A549 (cell line): ENCODE results near the gene DHX34. TPM values are rescaled to one million over a fixed set of nuclear protein-coding genes. Genes with fewer than 3 reads are reported as not detected.

Source experiments
- ATAC-seq, 2 experiments: fragments of 200-7000 bp in 1 of 2; fragments of >200 bp in 1 of 2; cut with Nextera tagmentation in 1 of 2; cut with Tn5 transposase in 1 of 2; 3 replicates each; pipeline versions ENCODE4 v1.8.0 to v1.9.1; 2018 to 2020; ENCODE audit warnings: mild to moderate bottlenecking in 1 of 2, moderate library complexity in 1 of 2
- CTCF ChIA-PET: fragments of 300-600 bp; sonication (Branson Sonifier 250); formaldehyde crosslinking; extraction: SDS; loops from one replicate; lab custom pipeline; 2021; ENCODE audit warnings: antibody characterized with exemption, inconsistent platforms; lab: Yijun Ruan, JAX
- POLR2A ChIA-PET: fragments of 350-600 bp; formaldehyde crosslinking; extraction: SDS; loops from one replicate; lab custom pipeline; 2021; ENCODE audit warnings: antibody characterized with exemption, inconsistent platforms; lab: Yijun Ruan, JAX
- DNase-seq, 2 experiments: peaks; one replicate each; pipeline versions ENCODE4 v3.0.0 to v3.0.0-alpha.2; 2011 to 2016; ENCODE audit warnings: low read depth in 1 of 2, low spot score in 1 of 2
- FAIRE-seq: peaks from 2 replicates; lab custom pipeline; 2011; peaks lifted over from hg19 to GRCh38; lab: Jason Lieb, UNC
- H3K27ac ChIP-seq, 2 experiments: fragments of >200 bp; sonication (Bioruptor Twin); formaldehyde crosslinking; 3 replicates each; pipeline ENCODE4 v1.5.1; 2016 to 2017
- H3K4me1 ChIP-seq: fragments of >200 bp; sonication (Bioruptor Twin); formaldehyde crosslinking; 3 replicates; pipeline ENCODE4 v1.6.1; 2016
- H3K4me2 ChIP-seq: fragments of >200 bp; sonication (Bioruptor Twin); formaldehyde crosslinking; 3 replicates; pipeline ENCODE4 v1.6.1; 2016
- H3K4me3 ChIP-seq: fragments of >200 bp; sonication (Bioruptor Twin); formaldehyde crosslinking; 3 replicates; pipeline ENCODE4 v1.5.1; 2016
- H3K9me3 ChIP-seq: fragments of >200 bp; sonication (Bioruptor Twin); formaldehyde crosslinking; 3 replicates; pipeline ENCODE4 v1.6.1; 2016
- BHLHE40 ChIP-seq: IDR thresholded peaks from 2 replicates; pipeline ENCODE4 v1.6.1; 2012; ENCODE audit warnings: low read depth, low read length, inconsistent platforms
- CHD2 ChIP-seq: fragments of 150-350 bp; IDR thresholded peaks from 2 replicates; pipeline ENCODE4 v1.6.1; 2014; ENCODE audit warnings: low read length; ENCODE audit not compliant: partially characterized antibody
- EHMT2 ChIP-seq: fragments of 200-600 bp; sonication (generic); IDR thresholded peaks from 2 replicates; pipeline ENCODE4 v1.6.1; 2016; ENCODE audit warnings: antibody characterized with exemption, low read depth, mild to moderate bottlenecking, moderate library complexity
- EP300 ChIP-seq, 2 experiments: fragments of >200 bp; sonication (Bioruptor Twin); formaldehyde crosslinking; IDR thresholded peaks; 2 replicates in 1 of 2; 3 replicates in 1 of 2; pipeline ENCODE4 v1.6.1; 2016 to 2017
- HOXA7 ChIP-seq: fragments of 250-450 bp; sonication (Bioruptor Pico); IDR thresholded peaks from 2 replicates; pipeline ENCODE4 v1.5.0; 2020; ENCODE audit warnings: mild to moderate bottlenecking, moderate library complexity
- MYC ChIP-seq: IDR thresholded peaks from 2 replicates; pipeline ENCODE4 v1.6.1; 2012; ENCODE audit warnings: mild to moderate bottlenecking, inconsistent platforms, low read length, improper control_type of control experiment, borderline replicate concordance
- NPAS2 ChIP-seq: fragments of 250-450 bp; sonication (Bioruptor Pico); IDR thresholded peaks from 2 replicates; pipeline ENCODE4 v1.8.0; 2022; ENCODE audit warnings: mild to moderate bottlenecking, moderate library complexity, borderline replicate concordance
- PHF8 ChIP-seq: fragments of 200-600 bp; sonication (generic); IDR thresholded peaks from 2 replicates; pipeline ENCODE4 v1.6.1; 2016; ENCODE audit warnings: low read depth, mild to moderate bottlenecking, antibody characterized with exemption, moderate library complexity, borderline replicate concordance
- POLR2A ChIP-seq: IDR thresholded peaks from 2 replicates; pipeline ENCODE4 v1.6.1; 2012; ENCODE audit warnings: mild to moderate bottlenecking, low read length
- RAD21 ChIP-seq, 2 experiments: fragments of >200 bp in 1 of 2; sonication (Bioruptor Twin) in 1 of 2; formaldehyde crosslinking in 1 of 2; IDR thresholded peaks in 1 of 2; conservative IDR thresholded peaks in 1 of 2; 2 replicates in 1 of 2; 3 replicates in 1 of 2; pipeline ENCODE4 v1.6.1; 2012 to 2018; ENCODE audit warnings: inconsistent platforms in 1 of 2
- RFX5 ChIP-seq: fragments of 450-650 bp; IDR thresholded peaks from 2 replicates; pipeline ENCODE4 v1.7.1; 2014; ENCODE audit warnings: antibody characterized with exemption, mild to moderate bottlenecking, moderate library complexity
- RNF2 ChIP-seq: fragments of 200-600 bp; sonication (generic); IDR thresholded peaks from 2 replicates; pipeline ENCODE4 v1.6.1; 2016; ENCODE audit warnings: low read depth, mild to moderate bottlenecking, antibody characterized with exemption, moderate library complexity, borderline replicate concordance
- TFCP2L1 ChIP-seq: fragments of 250-450 bp; sonication (Bioruptor Pico); IDR thresholded peaks from 2 replicates; pipeline ENCODE4 v1.5.0; 2021; ENCODE audit warnings: mild to moderate bottlenecking
- TP53 ChIP-seq: fragments of 250-450 bp; sonication (Bioruptor Pico); IDR thresholded peaks from 2 replicates; pipeline ENCODE4 v1.5.0; 2021; ENCODE audit warnings: mild to moderate bottlenecking, moderate library complexity
- ZC3H11A ChIP-seq: fragments of 450-650 bp; IDR thresholded peaks from 2 replicates; pipeline ENCODE4 v1.6.1; 2014; ENCODE audit warnings: antibody characterized with exemption, mild to moderate bottlenecking
- ZNF302 ChIP-seq: fragments of 250-450 bp; sonication (Bioruptor Pico); IDR thresholded peaks from 2 replicates; pipeline ENCODE4 v1.9.0; 2021; ENCODE audit warnings: inconsistent platforms, mild to moderate bottlenecking, moderate library complexity
- WGBS: methylation state at CpG from one replicate; pipeline ENCODE4 v1.1.6; 2017; ENCODE audit errors: missing lambda C conversion rate; 5-methylcytosine and 5-hydroxymethylcytosine counted together
- polyA plus RNA-seq, 4 experiments: library from polyadenylated mRNA; depleted of rRNA in 3 of 4; stranded (reverse); fragments of >200 nt; fragmentation: RNase III in 1 of 4; extraction: RNeasy Plus Mini Kit Qiagen cat#74134 plus additional on column Dnase treatment in 1 of 4; gene quantifications; 2 replicates in 3 of 4; 3 replicates in 1 of 4; pipeline ENCODE4 v1.2.3, GENCODE V29; 2011 to 2017
- TF ChIP-seq, protein P1 (sequence below): fragments of 200-600 bp; sonication (generic); IDR thresholded peaks from 2 replicates; pipeline ENCODE4 v1.6.1; 2016; ENCODE audit warnings: antibody characterized with exemption, mild to moderate bottlenecking, moderate library complexity
- TF ChIP-seq, protein P2 (sequence below): fragments of 250-450 bp; sonication (Bioruptor Pico); IDR thresholded peaks from 2 replicates; pipeline ENCODE4 v1.5.0; 2020; ENCODE audit warnings: low read depth, mild to moderate bottlenecking, moderate library complexity
- TF ChIP-seq, protein P3 (sequence below): fragments of 250-450 bp; sonication (Bioruptor Pico); IDR thresholded peaks from 2 replicates; pipeline ENCODE4 v1.5.0; 2021; ENCODE audit warnings: mild to moderate bottlenecking, moderate library complexity, borderline replicate concordance

DHX34 gene
- polyA plus RNA-seq, 2 of the 4 experiments (the other 2 are of a cell fraction): 12.4 to 24.5 TPM

DNA sequence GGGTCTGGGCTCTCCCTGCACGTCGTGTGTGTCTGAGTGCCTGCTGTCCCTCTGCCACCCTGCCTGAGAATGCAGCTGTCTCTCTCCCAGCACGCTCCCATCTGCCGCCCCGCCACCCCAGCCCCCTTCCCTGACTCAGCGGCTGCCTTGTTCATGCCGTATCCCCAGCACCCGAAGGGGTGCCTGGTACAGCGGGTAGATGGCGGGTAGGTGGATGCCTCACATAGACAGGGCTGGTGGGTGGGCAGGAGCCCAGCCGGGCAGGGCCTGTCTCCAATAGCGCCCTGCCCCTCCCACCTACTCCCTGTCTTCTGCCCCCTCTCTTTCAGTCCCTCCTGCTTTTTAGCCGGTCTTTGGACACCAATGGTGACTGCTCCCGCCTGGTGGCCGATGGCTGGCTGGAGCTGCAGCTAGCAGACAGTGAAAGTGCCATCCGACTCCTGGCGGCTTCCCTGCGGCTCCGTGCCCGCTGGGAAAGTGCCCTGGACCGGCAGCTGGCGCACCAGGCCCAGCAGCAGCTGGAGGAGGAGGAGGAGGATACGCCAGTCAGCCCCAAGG, 30.3 kb downstream of the DHX34 start:
- ChIA-PET POLR2A (no interaction called here), CTCF (interaction anchor here (0.6 to 11.0 kb wide), 7 partner anchors 10 to 456 kb away, joined by 3 to 138 read pairs (median 5); no protein-coding TSS in a partner anchor)
- H3K4me1 ChIP-seq: 0 out of 3 replicates have a peak, but pooled peaks cover 6% of the 10 kb centered on the region
- TF ChIP-seq BHLHE40 (no peak), MYC (no peak), PHF8 (no peak), EP300 (IDR thresholded peaks at IDR 0.05) (no peak), ZC3H11A (no peak)
- TF ChIP-seq, protein P1, sequence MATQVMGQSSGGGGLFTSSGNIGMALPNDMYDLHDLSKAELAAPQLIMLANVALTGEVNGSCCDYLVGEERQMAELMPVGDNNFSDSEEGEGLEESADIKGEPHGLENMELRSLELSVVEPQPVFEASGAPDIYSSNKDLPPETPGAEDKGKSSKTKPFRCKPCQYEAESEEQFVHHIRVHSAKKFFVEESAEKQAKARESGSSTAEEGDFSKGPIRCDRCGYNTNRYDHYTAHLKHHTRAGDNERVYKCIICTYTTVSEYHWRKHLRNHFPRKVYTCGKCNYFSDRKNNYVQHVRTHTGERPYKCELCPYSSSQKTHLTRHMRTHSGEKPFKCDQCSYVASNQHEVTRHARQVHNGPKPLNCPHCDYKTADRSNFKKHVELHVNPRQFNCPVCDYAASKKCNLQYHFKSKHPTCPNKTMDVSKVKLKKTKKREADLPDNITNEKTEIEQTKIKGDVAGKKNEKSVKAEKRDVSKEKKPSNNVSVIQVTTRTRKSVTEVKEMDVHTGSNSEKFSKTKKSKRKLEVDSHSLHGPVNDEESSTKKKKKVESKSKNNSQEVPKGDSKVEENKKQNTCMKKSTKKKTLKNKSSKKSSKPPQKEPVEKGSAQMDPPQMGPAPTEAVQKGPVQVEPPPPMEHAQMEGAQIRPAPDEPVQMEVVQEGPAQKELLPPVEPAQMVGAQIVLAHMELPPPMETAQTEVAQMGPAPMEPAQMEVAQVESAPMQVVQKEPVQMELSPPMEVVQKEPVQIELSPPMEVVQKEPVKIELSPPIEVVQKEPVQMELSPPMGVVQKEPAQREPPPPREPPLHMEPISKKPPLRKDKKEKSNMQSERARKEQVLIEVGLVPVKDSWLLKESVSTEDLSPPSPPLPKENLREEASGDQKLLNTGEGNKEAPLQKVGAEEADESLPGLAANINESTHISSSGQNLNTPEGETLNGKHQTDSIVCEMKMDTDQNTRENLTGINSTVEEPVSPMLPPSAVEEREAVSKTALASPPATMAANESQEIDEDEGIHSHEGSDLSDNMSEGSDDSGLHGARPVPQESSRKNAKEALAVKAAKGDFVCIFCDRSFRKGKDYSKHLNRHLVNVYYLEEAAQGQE: no peak
- TF ChIP-seq, protein P2, sequence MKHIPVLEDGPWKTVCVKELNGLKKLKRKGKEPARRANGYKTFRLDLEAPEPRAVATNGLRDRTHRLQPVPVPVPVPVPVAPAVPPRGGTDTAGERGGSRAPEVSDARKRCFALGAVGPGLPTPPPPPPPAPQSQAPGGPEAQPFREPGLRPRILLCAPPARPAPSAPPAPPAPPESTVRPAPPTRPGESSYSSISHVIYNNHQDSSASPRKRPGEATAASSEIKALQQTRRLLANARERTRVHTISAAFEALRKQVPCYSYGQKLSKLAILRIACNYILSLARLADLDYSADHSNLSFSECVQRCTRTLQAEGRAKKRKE (CRISPR knock-in tag): no peak
- DNase-seq (no peak), FAIRE-seq (no peak), ATAC-seq (no peak)
- no peaks in the 10 kb centered on the region for H3K9me3 ChIP-seq
- 91% methylated on average over 22 of the region's 23 CpGs for WGBS
- H3K4me3 ChIP-seq: no peak overlapping the region
- no peak overlapping the region for H3K4me2 ChIP-seq
- no peak overlapping the region for H3K27ac ChIP-seq

DNA sequence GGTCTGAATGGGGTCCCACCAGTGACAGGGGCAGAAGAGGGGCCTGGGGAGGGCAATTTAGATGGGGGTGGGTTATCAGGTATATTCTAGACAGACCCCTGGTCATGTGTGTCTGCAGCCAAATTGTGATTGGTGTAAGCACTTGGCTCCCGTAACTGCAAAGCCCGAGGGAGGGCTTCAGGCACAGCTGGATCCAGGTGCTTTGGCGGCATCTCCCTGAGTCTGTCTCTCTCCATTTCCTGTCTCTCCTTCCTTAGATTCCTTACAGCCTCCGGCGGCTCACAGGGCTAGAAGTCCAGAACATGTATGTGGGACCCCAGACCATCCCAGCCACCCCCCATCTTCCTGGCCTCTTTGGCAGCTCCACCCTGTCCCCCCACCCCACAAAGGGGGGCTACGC, 31.4 kb downstream of the DHX34 start:
- FAIRE-seq: no peak
- ChIA-PET POLR2A (no interaction called here), CTCF (interaction anchor here (0.6 to 11.0 kb wide), 8 partner anchors 10 to 252 kb away, joined by 3 to 138 read pairs (median 4); partner anchors contain the start of gene DHX34)
- Histone ChIP-seq H3K4me2 (no peak overlapping the region), H3K27ac (no peak overlapping the region), H3K9me3 (no peaks in the 10 kb centered on the region)
- WGBS: 94% methylated on average over 6 of the region's 6 CpGs
- DNase-seq: no peak
- ATAC-seq: no peak
- TF ChIP-seq TFCP2L1 (CRISPR knock-in tag): no peak
- TF ChIP-seq RFX5: no peak
- TF ChIP-seq, all 56 proteins: peak for 0
- H3K4me3 ChIP-seq: no peak overlapping the region
- 0 out of 3 replicates have a peak, but pooled peaks cover 6% of the 10 kb centered on the region for H3K4me1 ChIP-seq

DNA sequence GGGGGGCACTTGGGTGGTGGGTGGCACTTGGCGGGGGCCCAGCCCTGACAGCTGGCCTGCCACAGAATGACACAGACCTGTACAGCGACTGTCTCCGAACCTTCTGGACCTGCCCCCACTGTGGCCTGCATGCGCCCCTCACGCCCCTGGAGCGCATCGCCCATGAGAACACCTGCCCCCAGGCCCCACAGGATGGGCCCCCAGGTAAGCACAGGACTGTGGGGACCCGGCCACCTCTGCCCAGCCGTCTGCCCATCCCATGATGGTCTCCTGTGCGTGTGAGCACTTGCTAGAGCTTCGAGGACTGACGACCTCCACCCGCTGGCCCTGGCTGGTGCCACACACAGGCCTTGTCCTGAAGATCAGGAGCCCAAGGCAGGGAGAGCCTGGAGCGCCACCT, 32.0 kb downstream of the DHX34 start:
- FAIRE-seq: no peak
- DNase-seq: no peak
- TF ChIP-seq POLR2A (no peak), CHD2 (no peak), RNF2 (no peak), NPAS2 (no peak), RAD21 (conservative IDR thresholded peaks at IDR 0.05 in 1 of 2, IDR thresholded peaks at IDR 0.05 in 1 of 2) (no peak), HOXA7 (CRISPR knock-in tag) (no peak), TP53 (CRISPR knock-in tag) (no peak), EHMT2 (no peak), ZNF302 (no peak)
- TF ChIP-seq, protein P3, sequence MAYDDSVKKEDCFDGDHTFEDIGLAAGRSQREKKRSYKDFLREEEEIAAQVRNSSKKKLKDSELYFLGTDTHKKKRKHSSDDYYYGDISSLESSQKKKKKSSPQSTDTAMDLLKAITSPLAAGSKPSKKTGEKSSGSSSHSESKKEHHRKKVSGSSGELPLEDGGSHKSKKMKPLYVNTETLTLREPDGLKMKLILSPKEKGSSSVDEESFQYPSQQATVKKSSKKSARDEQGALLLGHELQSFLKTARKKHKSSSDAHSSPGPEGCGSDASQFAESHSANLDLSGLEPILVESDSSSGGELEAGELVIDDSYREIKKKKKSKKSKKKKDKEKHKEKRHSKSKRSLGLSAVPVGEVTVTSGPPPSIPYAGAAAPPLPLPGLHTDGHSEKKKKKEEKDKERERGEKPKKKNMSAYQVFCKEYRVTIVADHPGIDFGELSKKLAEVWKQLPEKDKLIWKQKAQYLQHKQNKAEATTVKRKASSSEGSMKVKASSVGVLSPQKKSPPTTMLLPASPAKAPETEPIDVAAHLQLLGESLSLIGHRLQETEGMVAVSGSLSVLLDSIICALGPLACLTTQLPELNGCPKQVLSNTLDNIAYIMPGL (CRISPR knock-in tag): no peak
- no peak overlapping the region for H3K4me3 ChIP-seq
- ATAC-seq: peak in 1 of 2 experiments; percentile 4; a peak in 1 of 6 replicates
- H3K9me3 ChIP-seq: no peaks in the 10 kb centered on the region
- H3K27ac ChIP-seq: no peak overlapping the region
- POLR2A ChIA-PET: no interaction called here
- no peak overlapping the region for H3K4me2 ChIP-seq
- CTCF ChIA-PET: interaction anchor here (0.6 to 11.0 kb wide), 8 partner anchors 9 to 253 kb away, joined by 3 to 138 read pairs (median 6); partner anchors contain the start of gene DHX34
- 89% methylated on average over 10 of the region's 14 CpGs for WGBS
- H3K4me1 ChIP-seq: 0 out of 3 replicates have a peak, but pooled peaks cover 6% of the 10 kb centered on the region
